ENCODE results near the gene TMEM106C.
A peak's percentile ranks its signal among the peaks of the same experiment; 100 is the strongest.

The TMEM106C gene

DNA sequence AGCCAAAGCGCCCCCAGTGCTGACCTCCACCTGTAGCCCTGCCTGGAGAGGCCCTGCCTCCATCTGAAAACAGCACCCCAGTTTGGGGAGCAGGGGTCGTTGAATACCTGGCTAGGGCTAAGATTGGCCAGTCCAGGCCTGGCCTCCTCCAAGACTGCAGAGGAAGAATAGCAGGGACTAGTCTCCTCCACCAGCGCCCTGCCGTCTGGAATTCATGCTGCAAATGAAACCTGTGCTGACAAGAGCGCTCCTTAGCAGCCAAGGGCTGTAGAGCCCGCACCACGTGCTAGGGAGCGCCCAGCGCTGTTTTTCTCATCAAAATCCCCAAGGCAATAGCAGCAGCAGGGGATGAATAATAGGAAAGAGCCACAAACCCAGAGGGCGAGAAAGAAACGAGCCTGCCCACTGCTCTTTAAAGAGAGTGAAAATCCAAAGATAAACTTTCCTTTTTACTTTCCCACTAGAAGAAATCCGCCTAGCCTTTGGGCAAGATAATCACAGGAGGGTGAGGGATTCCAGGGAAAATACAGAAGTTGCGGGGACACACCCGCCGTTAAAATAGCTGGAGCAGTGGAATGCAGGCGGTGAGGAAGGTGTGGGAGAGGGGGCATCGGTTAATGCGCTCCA lies 37.6 kb downstream of the TMEM106C start:
- peak; percentile 49 for DNase-seq

DNA sequence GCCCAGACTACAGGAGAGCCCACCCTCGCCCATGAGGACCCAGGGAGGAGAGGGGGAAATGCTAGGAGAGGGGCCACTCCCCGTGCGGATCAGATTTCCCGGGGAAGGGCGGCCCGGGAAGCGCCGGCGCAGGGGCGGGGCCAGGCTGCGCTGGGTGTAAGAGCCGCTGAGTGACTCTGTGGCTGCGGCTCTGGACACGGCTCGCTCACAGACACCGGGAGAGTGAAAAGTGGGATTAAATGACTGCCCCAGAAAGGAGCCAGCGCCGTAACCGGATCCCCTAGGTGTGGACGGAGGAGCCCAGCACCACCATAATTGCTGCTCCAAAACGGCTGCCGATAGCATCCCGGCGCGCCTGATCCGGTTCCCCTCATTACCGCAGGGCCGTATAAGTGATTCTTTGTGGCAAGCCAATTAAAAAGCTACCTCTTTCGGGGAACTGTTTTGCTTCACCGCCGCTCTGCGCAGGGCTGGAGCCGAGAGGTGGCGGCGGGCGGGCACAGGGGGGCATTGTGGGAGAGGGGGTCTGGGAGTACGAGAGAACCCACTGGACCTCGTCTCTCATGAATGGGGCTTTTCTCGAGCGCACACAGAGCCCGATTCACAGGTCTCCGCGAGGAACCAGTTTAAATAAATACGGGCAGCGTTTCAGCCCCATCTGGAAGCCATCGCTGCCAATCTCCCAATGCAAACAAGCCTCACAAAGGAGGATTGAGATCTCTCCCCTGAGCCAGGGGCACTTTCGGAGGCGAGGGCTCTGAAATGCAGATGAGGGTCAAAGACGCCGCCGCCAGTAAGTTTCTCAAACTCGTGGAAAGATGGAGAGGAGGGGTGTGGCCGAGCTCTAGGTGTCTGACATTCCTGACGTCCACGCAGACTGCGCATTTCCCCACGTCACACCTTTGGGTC lies 38.4 kb downstream of the TMEM106C start:
- DNase-seq = no peak

DNA sequence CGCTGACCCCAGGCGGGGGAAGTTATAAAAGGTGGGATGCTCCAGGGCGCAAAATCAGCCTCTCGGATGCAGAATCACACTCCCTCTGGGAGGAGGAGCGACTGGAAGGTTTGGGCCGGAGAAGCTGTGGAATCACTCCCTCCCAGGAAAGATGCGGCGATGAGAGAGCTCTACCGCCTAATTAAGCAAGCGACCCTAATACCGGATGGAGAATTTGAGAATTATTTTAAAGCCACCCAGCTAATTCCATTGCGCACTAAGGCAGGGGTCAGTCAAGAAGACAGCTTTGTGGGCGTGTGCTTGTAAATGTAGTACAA lies 39.0 kb downstream of the TMEM106C start:
- no peak for DNase-seq

DNA sequence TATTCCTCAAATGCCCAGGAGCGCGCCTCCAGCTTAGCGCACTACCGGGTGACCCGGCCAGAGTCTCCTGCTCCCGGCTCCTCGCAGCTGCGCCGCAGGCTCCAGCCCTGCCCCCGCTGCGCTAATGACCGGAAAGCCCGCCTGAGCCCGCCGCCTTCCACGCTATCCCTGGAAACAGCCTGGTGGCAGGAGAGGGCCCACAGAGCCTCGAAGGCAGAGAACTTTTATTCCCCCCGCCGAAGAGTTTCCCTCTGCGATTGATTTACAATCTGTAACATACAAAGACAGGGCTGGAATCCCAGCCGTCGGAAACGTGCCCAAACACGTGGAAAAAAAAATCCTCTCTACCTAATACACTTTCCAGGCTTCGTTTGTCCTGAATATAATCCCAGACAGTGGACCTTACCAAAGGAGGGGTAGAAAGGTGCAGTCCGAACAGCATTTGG lies 39.4 kb downstream of the TMEM106C start:
- no peak for DNase-seq

DNA sequence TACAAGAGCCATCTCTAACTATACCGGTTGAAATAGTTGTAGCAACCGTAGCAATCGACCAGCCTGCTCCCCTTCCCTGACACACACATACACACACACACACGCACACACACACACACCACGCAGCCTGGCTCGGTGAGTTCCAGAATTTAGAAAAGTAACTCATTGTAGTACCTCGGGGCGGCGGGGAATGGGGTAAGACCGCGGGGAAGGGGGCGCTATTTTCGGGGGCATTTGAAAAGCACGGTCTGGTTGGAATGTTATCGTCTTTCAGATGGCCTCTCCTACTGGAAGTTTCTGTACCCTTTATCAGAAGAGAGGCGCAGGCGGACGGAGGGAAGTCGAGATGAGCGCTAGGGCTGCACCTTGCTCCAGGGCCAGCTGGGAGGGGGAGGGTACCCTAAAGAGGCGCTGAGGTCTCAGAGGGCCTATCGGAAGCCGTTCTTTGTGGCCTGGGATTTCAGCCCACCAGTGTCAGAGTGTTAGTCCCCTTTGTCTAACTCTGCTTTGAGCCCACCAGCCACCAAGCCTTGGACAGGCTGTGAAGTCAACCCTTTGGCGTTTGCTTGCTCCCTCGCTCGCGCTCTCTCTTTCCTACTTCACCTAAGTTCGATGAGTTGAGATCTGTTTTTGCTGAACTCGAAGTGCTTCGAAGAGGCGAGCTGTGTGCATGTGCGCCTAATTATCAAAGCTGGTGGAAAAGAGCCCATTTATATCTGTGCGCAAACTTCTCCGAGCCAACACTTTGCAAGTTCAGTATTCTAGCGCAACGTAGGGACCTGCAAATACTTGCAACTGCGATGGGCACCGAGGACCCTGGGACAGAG lies 40.0 kb downstream of the TMEM106C start:
- DNase-seq = no peak

DNA sequence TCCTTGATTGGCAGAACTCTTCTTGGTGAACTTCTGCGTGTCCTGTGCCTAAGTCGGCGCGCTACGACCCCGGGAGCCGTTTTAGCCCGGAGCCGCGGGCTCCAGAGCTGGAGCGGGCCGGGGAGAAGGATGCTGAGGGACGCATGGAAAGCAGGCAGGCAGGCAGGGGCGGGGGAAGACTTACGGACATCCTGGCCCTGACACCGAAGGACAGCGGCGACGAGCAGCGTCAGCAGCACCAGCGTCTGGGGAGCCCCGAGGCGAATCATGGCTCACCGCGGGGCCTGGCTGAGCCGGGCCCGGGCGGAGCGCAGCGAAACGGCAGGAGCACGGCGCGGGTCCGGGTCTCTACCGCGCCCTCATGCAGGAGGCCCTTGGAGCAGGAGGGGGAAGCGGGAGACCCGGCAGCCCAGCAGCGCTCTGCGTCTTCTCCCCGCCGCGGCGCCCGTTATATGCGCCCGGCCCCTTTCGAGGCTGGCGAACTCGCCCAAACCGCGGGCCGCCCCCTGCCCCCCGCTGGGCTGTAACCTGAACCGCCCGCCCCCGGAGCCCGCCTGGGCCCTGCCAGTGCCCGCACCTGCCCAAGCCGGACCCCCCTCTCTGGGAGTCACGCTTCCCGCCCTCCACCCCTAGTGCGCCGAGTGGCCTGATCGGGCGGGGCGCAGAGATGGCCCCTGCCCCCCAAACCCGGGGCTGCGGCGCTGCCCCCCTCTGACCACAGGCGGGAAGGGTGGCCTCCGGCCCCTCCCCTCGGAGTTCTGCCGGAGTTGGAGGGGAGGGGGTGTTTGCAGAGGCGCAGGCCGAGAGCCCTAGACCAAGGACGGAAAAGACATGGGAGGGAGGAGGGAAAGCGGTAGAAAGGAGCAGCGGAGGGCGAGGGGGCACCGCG lies 40.9 kb downstream of the TMEM106C start, which contains the start of gene COL2A1:
COL2A1 (minus strand) TSS at position 424 of the 889 bp plus-strand sequence; CDS start at position 269, 155 bp downstream.
- no peak for DNase-seq

DNA sequence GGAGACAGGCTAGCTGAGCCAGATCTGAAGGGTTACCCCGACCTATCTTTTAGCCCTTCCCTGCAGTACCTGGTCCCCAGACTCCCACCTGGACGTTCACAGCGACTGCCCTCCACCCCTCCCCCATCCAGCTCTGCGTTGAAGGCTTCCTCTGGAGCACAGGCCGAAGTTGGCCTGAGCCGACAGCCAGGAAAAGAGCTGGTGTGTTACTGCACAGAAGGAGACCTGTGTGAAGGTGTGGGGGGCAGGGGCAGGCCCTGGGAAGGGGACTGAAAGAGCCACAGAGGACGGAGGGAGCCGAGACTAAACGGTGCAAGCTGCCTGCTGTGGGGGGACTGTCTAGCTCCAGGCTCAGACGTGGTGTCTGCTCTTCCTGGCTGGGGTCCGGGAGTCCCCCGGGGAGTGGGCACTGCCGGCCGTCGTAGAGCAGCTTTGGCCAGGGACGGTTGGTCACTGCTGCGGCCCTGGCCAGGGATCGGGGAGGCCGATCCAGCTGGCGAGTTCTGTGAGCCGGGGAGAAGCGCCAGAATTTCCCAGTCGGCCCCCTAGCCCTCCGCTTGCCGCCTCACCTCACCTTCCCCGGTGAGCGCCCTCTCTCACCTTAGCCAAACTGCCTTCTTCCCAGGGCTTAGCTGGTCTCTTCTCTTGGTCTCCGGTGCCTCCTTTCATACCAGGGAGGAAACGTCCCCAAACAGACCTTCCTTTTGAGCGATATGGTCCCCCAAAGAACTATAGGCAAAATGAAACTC lies 41.8 kb downstream of the TMEM106C start:
- DNase-seq = no peak

DNA sequence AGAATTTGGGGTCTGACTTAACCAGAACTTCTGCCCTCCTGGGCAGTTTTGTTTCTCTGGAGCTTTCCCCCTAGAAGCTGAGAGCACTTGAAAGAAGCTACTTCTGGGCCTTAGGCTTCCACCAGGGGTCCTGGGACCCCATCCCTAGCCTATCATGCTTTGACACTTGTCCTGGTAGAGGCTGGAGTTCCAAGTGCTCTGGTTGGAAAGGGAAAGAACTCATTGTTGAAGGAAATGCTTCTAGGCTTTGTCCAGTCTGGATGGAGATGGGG lies 42.3 kb downstream of the TMEM106C start:
- DNase-seq = no peak

DNA sequence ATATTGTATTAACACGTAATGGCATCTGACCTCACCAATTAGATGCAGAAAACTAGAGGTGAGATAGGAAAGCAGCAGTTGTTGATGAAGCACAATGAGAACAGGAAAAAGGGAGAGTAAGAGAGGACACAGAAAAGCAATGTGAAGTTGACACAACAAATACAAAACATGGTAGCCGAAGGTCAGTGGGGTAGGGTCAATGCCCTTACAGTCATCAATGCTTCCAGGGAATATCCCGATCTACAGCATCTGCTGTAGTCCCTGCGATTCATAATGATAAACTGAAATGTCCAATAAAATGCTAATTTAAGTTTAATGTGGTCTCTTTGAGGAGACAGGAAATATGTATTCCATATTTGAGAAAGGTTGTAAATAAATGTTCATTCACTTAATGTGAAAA lies 43.8 kb downstream of the TMEM106C start:
- DNase-seq = no peak

DNA sequence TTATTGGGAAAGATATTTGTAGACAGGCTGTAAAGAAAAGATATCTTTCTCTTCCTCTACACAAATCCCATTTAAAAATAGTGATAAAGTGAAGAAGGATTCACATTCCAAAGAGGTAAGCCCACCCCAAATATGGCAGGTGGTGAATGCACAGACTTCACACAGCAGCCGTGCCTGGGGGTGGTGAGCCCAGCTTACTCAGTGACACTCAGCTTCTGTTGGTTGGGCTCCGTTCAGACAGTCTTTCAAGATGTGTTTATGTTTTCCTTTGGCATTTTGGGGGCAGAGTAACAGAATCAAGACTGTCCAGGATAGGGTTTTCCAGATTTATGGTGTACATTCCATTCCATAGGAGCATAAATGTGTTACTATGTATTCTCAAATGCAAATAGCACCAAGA lies 45.0 kb downstream of the TMEM106C start:
- no peak for DNase-seq

DNA sequence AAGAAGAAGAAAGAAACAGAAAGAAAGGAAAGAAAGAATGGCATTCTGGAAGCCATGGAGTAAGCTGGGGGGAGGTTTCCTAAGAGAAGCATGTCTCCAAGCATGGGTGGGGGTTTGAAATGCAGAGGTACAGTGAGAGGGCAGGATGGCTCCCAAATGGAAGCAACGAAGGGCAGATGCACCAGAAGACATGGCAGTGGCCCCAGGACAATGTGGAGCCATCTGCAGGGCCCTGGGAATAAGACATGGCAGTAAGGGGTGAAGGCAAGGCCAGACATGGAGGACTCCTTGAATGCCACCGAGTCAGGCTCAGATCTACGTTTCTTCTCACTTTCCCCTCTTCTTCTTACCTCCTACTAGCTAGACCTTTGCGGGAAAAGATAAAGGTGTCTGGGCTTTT lies 45.6 kb downstream of the TMEM106C start:
- no peak for DNase-seq

DNA sequence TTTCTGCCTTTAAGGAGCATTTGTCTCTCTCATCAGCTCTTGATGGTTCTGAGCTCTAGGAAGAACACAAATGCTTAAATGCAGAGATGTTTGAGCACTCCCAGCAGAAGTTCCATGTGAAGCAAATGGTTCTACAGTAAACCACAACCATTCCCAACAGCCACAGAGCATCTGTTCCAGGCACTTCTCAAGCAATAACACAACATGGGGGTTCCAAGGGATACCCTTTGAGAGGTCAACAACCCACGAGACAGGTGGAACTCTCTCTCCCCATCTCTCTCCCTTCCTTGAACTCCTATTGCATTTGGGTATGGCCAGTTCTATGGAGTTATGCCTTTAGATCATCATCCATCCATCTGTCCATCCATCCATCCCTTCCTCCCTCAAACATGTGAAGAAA lies 46.1 kb downstream of the TMEM106C start:
- no peak for DNase-seq

DNA sequence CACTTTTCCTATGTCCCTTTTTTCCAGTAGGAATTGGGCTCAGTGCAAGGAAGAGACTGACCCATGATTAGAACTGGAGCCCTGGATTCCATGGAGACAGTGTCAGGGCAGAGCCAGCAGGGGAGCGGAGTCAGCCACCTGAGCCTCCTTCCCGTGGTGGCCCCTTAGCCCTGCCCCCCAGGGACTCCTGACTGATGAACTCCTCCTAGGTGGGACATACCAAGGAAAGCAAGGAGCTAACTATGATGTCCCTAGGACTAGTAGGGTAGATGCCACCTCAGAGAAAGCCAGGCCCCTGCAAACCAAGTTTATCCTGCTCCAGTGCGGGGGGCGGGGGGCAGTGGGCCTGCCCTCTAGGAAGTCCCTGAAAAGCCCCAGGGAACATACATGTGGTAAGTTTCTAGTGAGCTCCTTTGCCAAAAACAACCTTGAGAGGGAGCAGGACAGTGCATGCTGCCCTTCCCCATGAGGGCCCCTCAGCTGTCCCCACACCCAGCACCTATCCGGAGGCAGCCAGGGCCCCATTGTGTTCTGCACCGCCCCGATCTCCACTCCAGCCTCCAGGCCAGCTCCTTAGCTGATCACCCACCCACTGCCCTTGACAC lies 47.1 kb downstream of the TMEM106C start:
- no peak for DNase-seq

DNA sequence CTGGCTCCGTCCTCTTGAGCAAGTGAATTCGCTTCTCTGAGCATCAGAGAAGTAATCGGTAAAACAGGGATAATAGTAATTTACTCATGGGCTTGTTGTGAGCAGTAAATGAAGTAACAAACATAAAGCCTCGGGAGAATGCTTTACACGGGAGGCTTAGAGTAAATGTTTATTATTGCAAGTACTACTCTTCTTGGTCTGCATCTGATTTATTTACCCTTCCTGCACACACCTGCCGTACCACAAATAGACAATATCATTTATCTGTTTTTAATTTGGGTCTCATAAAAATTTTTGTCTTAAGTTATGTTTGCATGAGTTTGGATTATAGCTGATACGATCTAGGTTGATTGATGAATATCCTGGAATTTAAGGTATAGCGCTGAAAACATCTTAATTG lies 48.7 kb downstream of the TMEM106C start:
- no peak for DNase-seq

DNA sequence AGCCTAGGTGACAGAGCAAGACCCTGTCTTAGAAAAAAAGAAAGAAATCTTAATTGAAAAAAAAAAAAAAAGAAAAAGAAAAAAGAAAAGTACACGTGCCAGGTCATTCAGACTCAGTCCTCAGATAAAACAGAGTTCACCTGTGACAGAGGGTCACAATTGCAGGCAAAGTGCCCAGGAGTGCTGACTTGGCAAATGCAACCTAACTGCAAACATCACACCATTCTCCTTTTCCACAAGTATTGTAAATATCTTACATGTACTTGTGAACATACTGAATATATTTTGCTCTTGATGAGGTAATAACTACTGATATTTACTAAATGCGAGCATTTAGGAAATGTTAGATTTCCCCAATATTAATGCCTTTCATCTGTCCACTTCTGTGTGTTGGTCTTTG lies 49.9 kb downstream of the TMEM106C start:
- DNase-seq = no peak

DNA sequence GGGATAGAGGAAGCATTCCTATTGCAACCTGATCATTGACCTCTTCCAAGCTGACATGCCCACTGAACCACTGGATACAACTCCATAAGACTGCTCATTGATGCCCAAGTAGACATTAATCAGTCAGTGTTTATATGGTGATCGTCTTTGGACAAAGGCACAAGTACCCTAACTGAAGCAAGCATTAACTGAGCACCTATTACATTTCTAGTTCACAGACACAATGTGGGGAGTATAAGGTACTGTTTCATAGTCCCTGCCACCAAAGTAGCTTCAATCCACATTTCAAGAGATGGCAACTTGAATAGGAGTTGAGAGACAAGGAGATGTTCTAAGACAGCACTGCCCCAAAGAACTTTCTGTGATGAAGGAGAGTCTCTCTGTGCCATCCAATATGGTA lies 51.7 kb downstream of the TMEM106C start:
- DNase-seq = no peak

DNA sequence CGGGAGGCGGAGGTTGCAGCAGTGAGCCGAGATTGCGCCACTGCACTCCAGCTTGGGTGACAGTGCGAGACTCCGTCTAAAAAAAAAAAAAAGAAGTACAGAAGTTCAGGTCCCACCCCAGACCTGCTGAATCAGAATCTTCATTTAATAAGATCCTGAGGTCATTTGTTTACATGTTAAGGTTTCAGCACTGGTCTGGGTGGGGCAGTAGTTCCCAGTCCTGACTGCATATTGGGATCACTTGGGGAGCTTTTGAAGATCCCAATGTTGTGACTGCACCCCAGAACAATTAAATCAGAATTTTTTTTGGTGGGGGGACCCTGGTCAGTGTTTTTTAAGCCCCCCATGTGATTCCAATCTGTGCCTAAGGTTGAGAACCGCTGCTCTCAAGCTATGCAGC lies 52.6 kb downstream of the TMEM106C start:
- DNase-seq = no peak

DNA sequence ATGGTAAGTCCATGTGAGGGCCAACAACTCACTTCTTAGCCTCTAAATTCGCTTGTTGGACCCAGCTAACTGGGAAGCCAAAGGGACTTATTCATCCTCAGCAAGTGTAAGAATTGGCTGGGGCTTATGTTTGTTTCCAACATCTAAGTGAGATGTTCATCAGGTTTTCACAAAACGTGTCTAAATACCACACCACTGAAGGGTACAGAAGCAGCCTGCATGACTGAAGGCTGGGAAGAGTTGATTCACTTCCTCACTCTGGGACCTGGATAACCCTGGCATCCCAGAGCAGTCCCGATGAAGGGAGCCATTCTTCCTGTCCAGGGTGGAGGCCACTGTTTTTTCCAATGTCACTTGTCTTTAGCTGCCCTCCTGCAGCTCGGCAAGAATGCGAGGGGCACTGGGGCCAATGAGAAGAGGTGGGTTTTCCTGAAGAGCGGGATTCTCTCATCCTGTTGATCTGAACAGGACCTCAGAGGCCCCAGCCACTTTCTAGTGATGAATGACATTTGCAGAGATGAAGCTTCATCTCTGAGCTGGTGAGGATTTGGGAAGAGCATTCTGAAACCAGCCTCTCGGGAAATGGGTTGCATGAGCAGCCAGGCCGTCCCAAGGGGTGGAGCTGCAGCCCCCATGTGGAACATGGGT lies 53.1 kb downstream of the TMEM106C start:
- DNase-seq = no peak

DNA sequence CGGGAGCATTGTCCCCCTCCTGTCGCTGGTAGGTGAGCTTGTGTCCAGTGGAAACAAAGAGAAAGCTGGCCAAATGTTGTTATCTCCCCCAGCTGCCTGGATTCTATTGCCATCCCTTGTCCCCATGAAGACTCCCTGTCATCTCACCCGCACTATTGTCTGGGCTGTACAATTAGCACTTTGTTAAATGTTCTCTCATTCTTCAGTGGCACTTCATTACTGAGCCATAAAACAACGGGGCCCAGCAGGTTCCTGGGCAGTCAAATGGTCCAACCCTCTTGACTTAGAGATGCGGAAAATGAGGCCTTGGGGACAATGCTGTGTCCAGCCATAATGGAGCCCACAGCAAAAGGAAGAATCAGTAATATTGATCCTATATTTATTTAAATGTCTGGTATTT lies 54.1 kb downstream of the TMEM106C start:
- DNase-seq = no peak

DNA sequence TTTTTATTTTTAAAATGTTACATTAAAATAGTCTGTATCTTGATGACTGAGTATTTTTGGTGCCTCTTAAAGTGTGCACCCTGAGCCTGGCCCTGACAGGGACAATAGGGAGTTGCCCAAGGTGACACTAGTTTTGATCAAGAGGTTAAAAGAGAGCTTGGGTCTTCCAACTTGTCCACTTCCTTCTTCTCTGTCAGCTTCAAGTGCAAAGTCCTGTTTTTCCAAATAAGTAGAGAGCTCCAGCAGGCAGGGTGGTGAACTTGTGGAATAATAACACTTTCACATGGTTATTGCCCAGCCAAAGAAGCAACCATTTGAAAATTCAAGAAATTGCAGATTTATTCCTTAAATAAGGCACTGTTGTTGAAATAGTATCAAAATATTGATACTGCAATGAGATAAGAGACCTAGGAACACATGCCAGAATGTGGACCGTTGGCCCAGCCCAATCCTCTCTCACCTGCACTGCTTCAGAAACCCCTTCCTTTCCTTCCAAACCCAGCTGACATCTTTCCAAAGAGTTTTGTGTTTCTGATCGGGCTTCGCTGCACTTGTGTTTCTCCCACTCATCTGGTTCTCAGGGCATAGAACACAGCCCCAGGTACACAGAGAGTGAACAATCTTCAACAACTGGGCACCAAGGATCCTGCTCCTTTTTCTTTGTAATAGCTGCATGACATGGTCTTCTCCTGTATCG lies 54.7 kb downstream of the TMEM106C start:
- DNase-seq = no peak

All from NCI-H2227 treated with DMSO at 0.1 percent for 48 hours (cell line).